Cardiac muscle cell (in vitro differentiated cells and primary cell): ENCODE data around the gene SMIM32. TPM values are rescaled to one million over a fixed set of nuclear protein-coding genes. Genes with fewer than 3 reads are reported as not detected.
A peak's percentile ranks its signal among the peaks of the same experiment; 100 is the strongest.

Experiments used
- DNase-seq, 2 donors: peaks; one replicate each; pipeline versions ENCODE4 v3.0.0 to v3.0.0-alpha.2; 2010 to 2017; ENCODE audit warnings: low read depth in 1 of 2, low spot score in 1 of 2
- H3K27ac ChIP-seq: fragments of 200-600 bp; sonication (generic); 2 replicates; pipeline ENCODE4 v1.5.1; 2016
- H3K27me3 ChIP-seq: fragments of 200-600 bp; sonication (generic); 2 replicates; pipeline ENCODE4 v1.6.0; 2016; ENCODE audit warnings: control low read depth
- H3K36me3 ChIP-seq: fragments of 200-600 bp; sonication (generic); 2 replicates; pipeline ENCODE4 v1.5.1; 2016; ENCODE audit warnings: control low read depth
- H3K4me1 ChIP-seq: fragments of 200-600 bp; sonication (generic); 2 replicates; pipeline ENCODE4 v1.8.1; 2017; ENCODE audit warnings: low read depth, mild to moderate bottlenecking, mixed run types
- H3K4me3 ChIP-seq: fragments of 200-600 bp; sonication (generic); 2 replicates; pipeline ENCODE4 v1.5.1; 2016; ENCODE audit warnings: mild to moderate bottlenecking
- H3K9me3 ChIP-seq: fragments of 200-600 bp; sonication (generic); 2 replicates; pipeline ENCODE4 v1.5.1; 2017; ENCODE audit warnings: low read depth, mild to moderate bottlenecking, control low read depth
- polyA plus RNA-seq: library from polyadenylated mRNA; unstranded; fragments of >200 nt; fragmentation: Nextera tagmentation; extraction: Ambion mirVana; gene quantifications from 2 replicates; pipeline ENCODE4 v1.2.1, GENCODE V29; 2016
- total RNA-seq: library from RNA; depleted of rRNA; stranded (reverse); fragments of >200 nt; gene quantifications from 2 replicates; pipeline ENCODE4 v1.2.3, GENCODE V29; 2016
- TF ChIP-seq, protein P1 (sequence below): IDR thresholded peaks from 2 replicates; pipeline ENCODE4 v1.5.1; 2012; ENCODE audit warnings: low read depth, mild to moderate bottlenecking, low read length

Gene SMIM32
- total and polyA plus RNA-seq, 2 experiments from 2014 or later, result 0.36 TPM; not detected in 1

DNA sequence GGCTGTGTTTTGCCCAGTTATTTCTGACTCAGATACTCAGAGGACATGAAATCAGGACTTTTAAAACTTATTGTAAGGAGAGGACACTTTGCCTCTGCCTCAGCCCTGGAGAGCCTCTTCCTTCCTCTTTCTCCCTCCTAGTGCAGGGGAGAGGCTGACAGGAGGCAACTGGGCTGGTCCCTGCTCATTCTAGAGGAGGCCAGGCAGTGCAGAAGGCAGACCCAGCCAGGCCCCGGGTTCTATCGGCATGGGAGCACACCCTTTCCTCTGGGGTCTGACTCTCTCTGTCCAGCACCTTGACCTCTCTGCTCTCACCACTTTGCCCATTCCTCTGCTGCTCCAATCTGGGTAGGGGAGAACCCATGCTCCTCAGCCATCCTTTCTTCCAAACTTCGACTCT is 16.0 kb upstream of the SMIM32 start:
- H3K27me3 ChIP-seq, result peaks cover 12% of the 10 kb centered on the region
- DNase-seq, result no peak
- H3K4me1 ChIP-seq, result no peaks in the 10 kb centered on the region
- H3K36me3 ChIP-seq, result no peaks in the 10 kb centered on the region
- H3K27ac ChIP-seq, result no peak overlapping the region
- no peaks in the 10 kb centered on the region for H3K9me3 ChIP-seq
- H3K4me3 ChIP-seq, result no peak overlapping the region
- TF ChIP-seq, protein P1, sequence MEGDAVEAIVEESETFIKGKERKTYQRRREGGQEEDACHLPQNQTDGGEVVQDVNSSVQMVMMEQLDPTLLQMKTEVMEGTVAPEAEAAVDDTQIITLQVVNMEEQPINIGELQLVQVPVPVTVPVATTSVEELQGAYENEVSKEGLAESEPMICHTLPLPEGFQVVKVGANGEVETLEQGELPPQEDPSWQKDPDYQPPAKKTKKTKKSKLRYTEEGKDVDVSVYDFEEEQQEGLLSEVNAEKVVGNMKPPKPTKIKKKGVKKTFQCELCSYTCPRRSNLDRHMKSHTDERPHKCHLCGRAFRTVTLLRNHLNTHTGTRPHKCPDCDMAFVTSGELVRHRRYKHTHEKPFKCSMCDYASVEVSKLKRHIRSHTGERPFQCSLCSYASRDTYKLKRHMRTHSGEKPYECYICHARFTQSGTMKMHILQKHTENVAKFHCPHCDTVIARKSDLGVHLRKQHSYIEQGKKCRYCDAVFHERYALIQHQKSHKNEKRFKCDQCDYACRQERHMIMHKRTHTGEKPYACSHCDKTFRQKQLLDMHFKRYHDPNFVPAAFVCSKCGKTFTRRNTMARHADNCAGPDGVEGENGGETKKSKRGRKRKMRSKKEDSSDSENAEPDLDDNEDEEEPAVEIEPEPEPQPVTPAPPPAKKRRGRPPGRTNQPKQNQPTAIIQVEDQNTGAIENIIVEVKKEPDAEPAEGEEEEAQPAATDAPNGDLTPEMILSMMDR, result no peak

DNA sequence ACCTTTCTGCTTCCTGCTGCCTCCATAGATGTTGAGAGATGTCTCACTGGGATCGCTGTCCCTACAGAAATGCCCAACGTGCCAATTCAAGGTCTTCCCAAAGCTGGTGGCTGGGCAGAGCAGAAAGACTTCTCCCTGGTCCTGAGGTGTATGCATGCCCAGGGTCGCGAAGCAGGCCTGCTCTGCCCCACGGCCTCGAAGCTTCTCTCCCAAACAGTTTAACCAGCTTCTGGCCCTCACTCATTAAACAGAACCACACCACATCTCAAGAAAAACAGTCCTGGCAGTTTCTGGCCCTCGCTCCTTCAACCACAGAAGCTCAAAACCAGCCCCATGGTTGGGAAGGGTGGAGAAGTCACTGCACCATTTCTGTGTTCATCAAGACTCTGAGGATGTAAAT is 14.7 kb upstream of the SMIM32 start:
- DNase-seq, result no peak
- TF ChIP-seq, protein P1, result no peak
- no peak overlapping the region for H3K27ac ChIP-seq
- no peaks in the 10 kb centered on the region for H3K9me3 ChIP-seq
- H3K4me3 ChIP-seq, result no peak overlapping the region
- peaks cover 7% of the 10 kb centered on the region for H3K27me3 ChIP-seq
- H3K4me1 ChIP-seq, result peaks cover 6% of the 10 kb centered on the region
- no peaks in the 10 kb centered on the region for H3K36me3 ChIP-seq

DNA sequence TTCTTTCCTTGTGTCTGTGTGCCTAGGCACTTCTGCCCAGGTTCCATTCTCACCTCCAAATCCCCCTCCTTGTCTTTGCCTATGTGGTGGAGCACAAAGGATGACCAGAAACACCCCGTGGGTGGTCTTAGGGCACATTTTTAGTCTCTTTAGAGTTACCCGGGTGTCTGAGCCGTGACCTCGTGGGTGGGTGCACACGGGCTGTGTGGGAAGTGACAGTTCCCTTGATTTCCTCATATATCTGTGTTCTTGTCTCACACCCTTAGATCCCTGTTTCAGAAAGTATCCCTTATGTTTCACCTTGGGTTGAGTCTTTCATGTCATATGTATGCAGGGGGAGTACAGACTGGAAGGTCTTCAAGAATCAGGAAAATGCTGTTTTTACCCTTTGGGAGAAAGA is 13.4 kb upstream of the SMIM32 start:
- Histone ChIP-seq H3K4me3 (no peak overlapping the region), H3K4me1 (peaks cover 10% of the 10 kb centered on the region), H3K27ac (no peak overlapping the region), H3K36me3 (no peaks in the 10 kb centered on the region), H3K9me3 (no peaks in the 10 kb centered on the region), H3K27me3 (peaks cover 5% of the 10 kb centered on the region)
- TF ChIP-seq, protein P1, result no peak
- no peak for DNase-seq

DNA sequence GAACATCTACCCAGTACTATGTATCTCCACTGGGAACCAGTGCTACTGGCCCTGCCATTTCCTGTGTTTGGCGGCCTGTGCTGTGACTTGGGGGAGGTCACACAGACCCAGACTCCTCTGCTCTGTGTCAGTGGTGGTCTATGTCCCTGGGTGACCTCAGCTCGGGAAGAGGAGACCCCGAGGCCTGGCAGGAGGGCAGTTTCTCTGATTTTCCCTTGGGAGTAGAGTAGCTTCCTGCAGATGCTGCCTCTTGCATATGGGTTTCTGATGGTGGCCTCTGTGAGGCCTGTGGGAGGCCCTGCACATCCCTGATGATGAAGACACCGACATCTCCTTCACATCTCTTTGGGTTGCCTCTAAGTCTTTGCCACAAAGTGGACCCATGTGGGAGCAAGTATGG is 13.0 kb upstream of the SMIM32 start:
- H3K9me3 ChIP-seq, result no peaks in the 10 kb centered on the region
- H3K4me3 ChIP-seq, result no peak overlapping the region
- H3K36me3 ChIP-seq, result no peaks in the 10 kb centered on the region
- DNase-seq, result no peak
- peaks cover 6% of the 10 kb centered on the region for H3K27me3 ChIP-seq
- TF ChIP-seq, protein P1, result no peak
- no peak overlapping the region for H3K27ac ChIP-seq
- H3K4me1 ChIP-seq, result peaks cover 10% of the 10 kb centered on the region

DNA sequence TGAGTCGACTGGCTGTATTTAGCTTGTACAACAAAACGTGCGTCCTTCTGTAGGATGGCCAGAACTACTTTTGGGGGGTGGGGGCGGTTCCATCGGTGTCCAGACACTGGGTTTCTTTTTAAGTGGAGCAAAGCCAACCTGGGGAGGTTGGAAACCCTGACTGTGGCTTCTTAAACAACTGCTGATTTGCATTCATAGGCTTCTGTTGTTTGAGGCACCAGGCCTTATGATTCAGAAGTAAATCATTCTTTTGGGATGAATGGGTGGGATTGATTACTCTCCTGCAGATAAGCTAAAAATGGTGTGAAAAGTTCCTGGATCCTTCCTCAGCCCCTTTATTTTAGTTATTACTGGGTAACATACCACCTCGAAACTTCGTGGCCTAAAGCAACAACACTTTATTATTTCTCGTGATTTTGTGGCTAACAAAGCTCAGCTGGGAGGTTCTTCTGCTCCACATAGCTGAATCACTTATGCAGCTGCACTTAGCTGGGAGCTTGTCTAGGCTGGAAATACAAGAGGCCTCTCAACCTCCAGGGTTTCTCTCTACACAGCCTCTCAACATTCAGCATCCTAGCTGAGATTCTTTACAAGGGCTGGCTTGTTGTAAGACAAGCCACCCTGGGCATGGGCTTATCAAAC is 12.2 kb upstream of the SMIM32 start:
- Histone ChIP-seq H3K4me3 (no peak overlapping the region), H3K4me1 (peaks cover 10% of the 10 kb centered on the region), H3K27ac (no peak overlapping the region), H3K36me3 (no peaks in the 10 kb centered on the region), H3K27me3 (peaks cover 11% of the 10 kb centered on the region), H3K9me3 (no peaks in the 10 kb centered on the region)
- peak in 1 of 2 donors; percentile 60 for DNase-seq
- TF ChIP-seq, protein P1, result no peak
